ENCODE measurements around the gene PPT1.
A peak's percentile ranks its signal among the peaks of the same experiment; 100 is the strongest.

Gene PPT1

GRCh38 chr1:40092241-40092640 lies 4.8 kb downstream of the PPT1 start:
- DNase-seq, result no peak

GRCh38 chr1:40090652-40091355 lies 6.2 kb downstream of the PPT1 start:
- DNase-seq, result no peak

GRCh38 chr1:40084750-40085149 lies 12.3 kb downstream of the PPT1 start:
- peak in 11 of 14 donors; percentile 6 to 70 (median 38) for DNase-seq

- DNase-seq, result peak in 1 of 14 donors; percentile 23
Observed at GRCh38 chr1:40081871-40082270, 15.2 kb downstream of the PPT1 start.

GRCh38 chr1:40079774-40080400 lies 17.2 kb downstream of the PPT1 start:
- no peak for DNase-seq

GRCh38 chr1:40078512-40079333 lies 18.3 kb downstream of the PPT1 start:
- DNase-seq, result peak in 2 of 14 donors; percentile 12 to 18

- no peak for DNase-seq
Observed at GRCh38 chr1:40076895-40077312, 20.1 kb downstream of the PPT1 start.

- DNase-seq, result no peak
Observed at GRCh38 chr1:40075266-40075665, 21.8 kb downstream of the PPT1 start.

- no peak for DNase-seq
Observed at GRCh38 chr1:40073062-40073461, 24.0 kb downstream of the PPT1 start.

GRCh38 chr1:40072142-40072541 lies 24.9 kb downstream of the PPT1 start:
- DNase-seq, result no peak

GRCh38 chr1:40067851-40068250 lies 29.2 kb downstream of the PPT1 start:
- no peak for DNase-seq

- DNase-seq, result no peak
Observed at GRCh38 chr1:40067023-40067422, 30.0 kb downstream of the PPT1 start.

- DNase-seq, result no peak
Observed at GRCh38 chr1:40064797-40065499, 32.1 kb downstream of the PPT1 start.

GRCh38 chr1:40059960-40060750 lies 36.9 kb downstream of the PPT1 start:
- no peak for DNase-seq

GRCh38 chr1:40059338-40059959 lies 37.6 kb downstream of the PPT1 start:
- DNase-seq, result no peak

- no peak for DNase-seq
Observed at GRCh38 chr1:40058453-40059337, 38.4 kb downstream of the PPT1 start.

- DNase-seq, result no peak
Observed at GRCh38 chr1:40058097-40058452, 39.0 kb downstream of the PPT1 start.

GRCh38 chr1:40057310-40058030 lies 39.6 kb downstream of the PPT1 start:
- DNase-seq, result no peak

- DNase-seq, result no peak
Observed at GRCh38 chr1:40056519-40057309, 40.3 kb downstream of the PPT1 start.
